Measurements from ENCODE around the gene RPL23. TPM values are rescaled to one million over a fixed set of nuclear protein-coding genes. Genes with fewer than 3 reads are reported as not detected.
A peak's percentile ranks its signal among the peaks of the same experiment; 100 is the strongest.

The RPL23 gene
- polyA plus RNA-seq, 1 experiment = 1,440 TPM

- Histone ChIP-seq H3K4me3 (ENCODE audit: low read depth, low read length) (no peak overlapping the region), H3K27me3 (ENCODE audit: control insufficient read depth, insufficient read depth, low read length) (no peaks in the 10 kb centered on the region), H3K36me3 (ENCODE audit: control insufficient read depth, insufficient read depth, low read length) (peaks cover 50% of the 10 kb centered on the region)
- DNase-seq (ENCODE audit: low read depth) = no peak
- ChIA-PET POLR2A (no interaction called here), CTCF (interaction anchor here (0.7 to 1.2 kb wide), 3 partner anchors 15 to 208 kb away, joined by 3 read pairs; partner anchors contain the start of gene LASP1)
- TF ChIP-seq CTCF (IDR thresholded peaks at IDR 0.05; ENCODE audit: insufficient read depth, low read depth, low read length) = no peak
These were observed 31.7 kb upstream of the RPL23 start for GRCh38 chr17:38885044-38885727.

- DNase-seq (ENCODE audit: low read depth) = no peak
- POLR2A ChIA-PET = interaction anchor here (0.5 kb wide), 1 partner anchor 1446 kb away, joined by 3 read pairs; no protein-coding TSS in a partner anchor
- H3K4me3 ChIP-seq (ENCODE audit: low read depth, low read length) = no peak overlapping the region
- peak; percentile 14; the same call in 1 of the 2 replicates for TF ChIP-seq CTCF (IDR thresholded peaks at IDR 0.05; ENCODE audit: insufficient read depth, low read depth, low read length)
- H3K36me3 ChIP-seq (ENCODE audit: control insufficient read depth, insufficient read depth, low read length) = peaks cover 45% of the 10 kb centered on the region
- no peaks in the 10 kb centered on the region for H3K27me3 ChIP-seq (ENCODE audit: control insufficient read depth, insufficient read depth, low read length)
- CTCF ChIA-PET = no interaction called here
These were observed 30.3 kb upstream of the RPL23 start for GRCh38 chr17:38883592-38884526.

GRCh38 chr17:38882870-38883269 lies 29.3 kb upstream of the RPL23 start:
- no peak for DNase-seq (ENCODE audit: low read depth)
- TF ChIP-seq CTCF (IDR thresholded peaks at IDR 0.05; ENCODE audit: insufficient read depth, low read depth, low read length) = no peak
- no peak overlapping the region for H3K4me3 ChIP-seq (ENCODE audit: low read depth, low read length)
- no peaks in the 10 kb centered on the region for H3K27me3 ChIP-seq (ENCODE audit: control insufficient read depth, insufficient read depth, low read length)
- CTCF ChIA-PET = no interaction called here
- peaks cover 46% of the 10 kb centered on the region for H3K36me3 ChIP-seq (ENCODE audit: control insufficient read depth, insufficient read depth, low read length)
- POLR2A ChIA-PET = no interaction called here

GRCh38 chr17:38881600-38882191 lies 28.2 kb upstream of the RPL23 start:
- H3K4me3 ChIP-seq (ENCODE audit: low read depth, low read length) = no peak overlapping the region
- peaks cover 42% of the 10 kb centered on the region for H3K36me3 ChIP-seq (ENCODE audit: control insufficient read depth, insufficient read depth, low read length)
- DNase-seq (ENCODE audit: low read depth) = no peak
- no peak for TF ChIP-seq CTCF (IDR thresholded peaks at IDR 0.05; ENCODE audit: insufficient read depth, low read depth, low read length)
- ChIA-PET POLR2A (interaction anchor here (1.3 kb wide), 1 partner anchor 10 kb away, joined by 3 read pairs; no protein-coding TSS in a partner anchor), CTCF (interaction anchor here (0.9 kb wide), 1 partner anchor 79 kb away, joined by 3 read pairs; no protein-coding TSS in a partner anchor)
- no peaks in the 10 kb centered on the region for H3K27me3 ChIP-seq (ENCODE audit: control insufficient read depth, insufficient read depth, low read length)
